Gastroesophageal sphincter (tissue), 3 donors: ENCODE data around the gene KLF8.

ENCODE experiments used
- CTCF ChIP-seq, 4 experiments: fragments of 200-600 bp in 2 of 4; fragments of 450-650 bp in 2 of 4; sonication (generic) in 1 of 4; IDR thresholded peaks; one replicate each; pipeline ENCODE4 v1.5.1; 2017 to 2019; ENCODE audit warnings: antibody characterized with exemption in 4 of 4, mild to moderate bottlenecking in 2 of 4, moderate library complexity in 2 of 4
- EP300 ChIP-seq: sonication (generic); formaldehyde crosslinking; IDR thresholded peaks from one replicate; pipeline ENCODE4 v1.6.1; 2017; ENCODE audit warnings: antibody characterized with exemption, mild to moderate bottlenecking

DNA sequence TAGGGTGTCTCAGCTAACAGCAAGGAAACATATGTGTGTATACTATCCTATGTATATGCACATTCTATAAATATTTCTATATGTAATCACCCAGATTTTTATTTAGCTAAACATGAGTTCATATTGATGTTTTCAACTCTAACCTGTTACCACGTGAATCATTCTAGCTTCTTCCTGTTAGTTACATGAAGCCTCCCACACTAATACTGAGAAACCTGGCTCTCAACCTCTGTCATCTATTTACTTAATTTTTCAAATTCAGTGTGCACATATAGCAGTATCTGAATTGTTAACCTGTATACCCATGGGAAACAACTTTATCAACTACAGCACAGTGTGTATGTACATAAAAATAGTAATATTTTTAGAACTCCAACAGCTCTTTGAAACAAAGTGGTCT, 57.3 kb downstream of the KLF8 start:
- TF ChIP-seq CTCF (IDR thresholded peaks at IDR 0.05): no peak
- TF ChIP-seq EP300: no peak
